ENCODE results near the gene PDS5B. TPM values are rescaled to one million over a fixed set of nuclear protein-coding genes. Genes with fewer than 3 reads are reported as not detected.

The PDS5B gene
- total and polyA plus RNA-seq, 2 of the 8 experiments (the other 6 are each of a cell fraction or from before 2014, with no cell fraction given): 5.5 to 54.6 TPM

DNA sequence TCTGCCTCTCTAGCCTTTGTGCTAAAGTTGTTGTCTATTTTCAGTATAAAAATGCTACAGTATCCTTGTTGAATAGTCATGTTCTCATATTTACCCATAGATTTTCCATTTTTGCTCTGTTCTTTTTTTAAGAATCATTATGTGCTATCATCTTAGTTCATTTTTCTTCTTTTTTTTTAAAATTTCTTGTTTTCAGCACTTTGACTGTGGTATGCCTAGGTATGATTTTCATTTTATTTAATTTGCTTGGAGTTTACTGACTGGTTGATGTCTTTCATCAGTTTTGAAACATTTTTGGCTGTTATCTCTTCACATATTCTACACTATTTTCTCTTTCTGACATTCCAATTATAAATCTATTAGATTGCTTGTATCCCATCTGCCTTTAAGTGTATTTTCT is 192.9 kb downstream of the PDS5B start:
- no peak overlapping the region for H2BK12ac ChIP-seq (ENCODE audit: low read depth, low read length)
- H4K20me1 ChIP-seq (replicated peaks in 1 of 2; ENCODE audit: control insufficient read depth in 1 of 2, insufficient read depth in 2 of 2, low read length in 2 of 2): no peaks in the 10 kb centered on the region
- no peaks in the 10 kb centered on the region for H3K79me2 ChIP-seq (ENCODE audit: control insufficient read depth in 1 of 2, insufficient read depth in 2 of 2, low read length in 2 of 2)
- no peak overlapping the region for H4K8ac ChIP-seq (ENCODE audit: extremely low read depth, insufficient read depth, low read length)
- H3K9ac ChIP-seq (replicated peaks in 1 of 4; ENCODE audit: extremely low read depth in 1 of 4, low read depth in 3 of 4, low read length in 3 of 4): no peak overlapping the region
- H3K9me3 ChIP-seq (ENCODE audit: insufficient read depth in 2 of 2, low read depth in 1 of 2, low read length in 1 of 2): no peaks in the 10 kb centered on the region
- H3K14ac ChIP-seq (ENCODE audit: insufficient read length): no peak overlapping the region
- no peaks in the 10 kb centered on the region for H3K27me3 ChIP-seq (replicated peaks in 1 of 4; ENCODE audit: control insufficient read depth in 3 of 4, extremely low read depth in 1 of 4, insufficient read depth in 3 of 4, low read length in 3 of 4)
- H2BK15ac ChIP-seq (ENCODE audit: low read length): no peak overlapping the region
- H3K4me1 ChIP-seq (replicated peaks in 1 of 4; ENCODE audit: control insufficient read depth in 3 of 4, insufficient read depth in 4 of 4, low read length in 3 of 4): no peaks in the 10 kb centered on the region
- ChIA-PET CTCF (ENCODE audit: partially characterized antibody) (no interaction called here), POLR2A (ENCODE audit: partially characterized antibody) (no interaction called here)
- H4K91ac ChIP-seq (replicated peaks; ENCODE audit: insufficient read length, low read length): no peak overlapping the region
- no peak overlapping the region for H3K27ac ChIP-seq (ENCODE audit: low read depth, low read length)
- no peak overlapping the region for H3K56ac ChIP-seq (replicated peaks; ENCODE audit: insufficient read length, low read depth, low read length)
- no peaks in the 10 kb centered on the region for H3K23me2 ChIP-seq (ENCODE audit: low read depth, low read length)
- no peak overlapping the region for H3K4ac ChIP-seq (replicated peaks; ENCODE audit: insufficient read length, low read depth, low read length)
- no peak overlapping the region for H2AFZ ChIP-seq (ENCODE audit: low read length)
- no peak overlapping the region for H2AK5ac ChIP-seq (ENCODE audit: low read depth, low read length)
- DNase-seq (ENCODE audit: low read depth in 1 of 2, low spot score in 2 of 2) (no peak), FAIRE-seq (no peak)
- TF ChIP-seq RNF2 (IDR thresholded peaks at IDR 0.05; ENCODE audit: borderline replicate concordance, low read depth, low read length, missing control alignments, poor library complexity, severe bottlenecking) (no peak), ZNF274 (IDR thresholded peaks at IDR 0.05; ENCODE audit: borderline replicate concordance, extremely low read depth, low read length) (no peak), CHD2 (IDR thresholded peaks at IDR 0.05; ENCODE audit: low read length) (no peak), SUZ12 (IDR thresholded peaks at IDR 0.05; ENCODE audit: low read length) (no peak), TCF12 (IDR thresholded peaks at IDR 0.05; ENCODE audit: low read depth, low read length) (no peak), BACH1 (IDR thresholded peaks at IDR 0.05; ENCODE audit: low read length) (no peak), E2F6 (IDR thresholded peaks at IDR 0.05) (no peak)
- H3K79me1 ChIP-seq (ENCODE audit: low read depth, low read length): no peaks in the 10 kb centered on the region
- H2BK5ac ChIP-seq (ENCODE audit: low read depth, low read length): no peak overlapping the region
- no peaks in the 10 kb centered on the region; a peak in 1 of 8 replicates for H3K36me3 ChIP-seq (ENCODE audit: control insufficient read depth in 2 of 4, insufficient read depth in 4 of 4, low read length in 3 of 4)
- no peak overlapping the region for H3K23ac ChIP-seq (ENCODE audit: insufficient read length)
- no peak overlapping the region for H3K4me2 ChIP-seq (ENCODE audit: insufficient read depth in 1 of 2, low read depth in 2 of 2, low read length in 2 of 2)
- no peak overlapping the region for H3K4me3 ChIP-seq (ENCODE audit: extremely low read depth in 1 of 4, insufficient read depth in 2 of 4, low read depth in 3 of 4, low read length in 4 of 4)
- no peak overlapping the region for H3K18ac ChIP-seq (ENCODE audit: extremely low read depth, low read length)
- H2BK120ac ChIP-seq (replicated peaks; ENCODE audit: low read depth, low read length): no peak overlapping the region
- no peak overlapping the region for H2BK20ac ChIP-seq (ENCODE audit: low read length)
- no peak overlapping the region for H4K5ac ChIP-seq (ENCODE audit: insufficient read length, low read depth, low read length)

Measured in H1 (cell line).